Measurements from ENCODE around the gene DRC7.

DRC7 gene

DNA sequence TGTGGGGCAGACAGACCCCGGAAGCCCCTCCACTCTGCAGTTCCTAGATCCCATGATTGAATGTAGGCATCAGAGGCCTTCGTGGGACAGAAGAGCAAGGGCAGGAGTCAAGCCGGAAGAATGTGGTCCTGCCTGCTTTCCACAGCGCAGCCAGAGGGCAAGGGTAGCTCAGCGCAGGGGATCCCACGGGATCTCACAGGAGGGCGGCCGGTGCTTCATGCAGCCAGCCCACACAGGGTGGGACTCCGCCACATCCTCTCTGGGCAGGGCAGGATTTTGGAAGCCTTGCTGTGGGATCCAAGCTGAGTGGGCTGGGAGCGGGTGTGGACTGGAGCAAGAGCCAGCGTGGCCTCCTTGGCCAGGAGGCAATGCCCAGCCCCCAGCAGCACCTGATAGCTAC, 54.0 kb downstream of the DRC7 start:
- no peak overlapping the region for H3K27ac ChIP-seq (ENCODE audit: low read length)
- no peaks in the 10 kb centered on the region for H4K20me1 ChIP-seq (ENCODE audit: insufficient read depth, low read length)
- H3K4me2 ChIP-seq (ENCODE audit: low read length), result no peak overlapping the region
- no peaks in the 10 kb centered on the region for H3K36me3 ChIP-seq (replicated peaks; ENCODE audit: low read depth, low read length)
- H3K9ac ChIP-seq (ENCODE audit: low read length), result no peak overlapping the region
- H3K27me3 ChIP-seq (ENCODE audit: low read depth, low read length), result no peaks in the 10 kb centered on the region
- H2AFZ ChIP-seq (ENCODE audit: low read depth, low read length), result no peak overlapping the region
- H3K9me3 ChIP-seq (ENCODE audit: insufficient read depth, low read length), result no peaks in the 10 kb centered on the region
- TF ChIP-seq, protein P1, sequence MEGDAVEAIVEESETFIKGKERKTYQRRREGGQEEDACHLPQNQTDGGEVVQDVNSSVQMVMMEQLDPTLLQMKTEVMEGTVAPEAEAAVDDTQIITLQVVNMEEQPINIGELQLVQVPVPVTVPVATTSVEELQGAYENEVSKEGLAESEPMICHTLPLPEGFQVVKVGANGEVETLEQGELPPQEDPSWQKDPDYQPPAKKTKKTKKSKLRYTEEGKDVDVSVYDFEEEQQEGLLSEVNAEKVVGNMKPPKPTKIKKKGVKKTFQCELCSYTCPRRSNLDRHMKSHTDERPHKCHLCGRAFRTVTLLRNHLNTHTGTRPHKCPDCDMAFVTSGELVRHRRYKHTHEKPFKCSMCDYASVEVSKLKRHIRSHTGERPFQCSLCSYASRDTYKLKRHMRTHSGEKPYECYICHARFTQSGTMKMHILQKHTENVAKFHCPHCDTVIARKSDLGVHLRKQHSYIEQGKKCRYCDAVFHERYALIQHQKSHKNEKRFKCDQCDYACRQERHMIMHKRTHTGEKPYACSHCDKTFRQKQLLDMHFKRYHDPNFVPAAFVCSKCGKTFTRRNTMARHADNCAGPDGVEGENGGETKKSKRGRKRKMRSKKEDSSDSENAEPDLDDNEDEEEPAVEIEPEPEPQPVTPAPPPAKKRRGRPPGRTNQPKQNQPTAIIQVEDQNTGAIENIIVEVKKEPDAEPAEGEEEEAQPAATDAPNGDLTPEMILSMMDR (IDR thresholded peaks at IDR 0.05; ENCODE audit: low read depth, low read length), result no peak
- no peak for TF ChIP-seq EZH2phosphoT487 (IDR thresholded peaks at IDR 0.05; ENCODE audit: low read depth)
- H3K79me2 ChIP-seq (ENCODE audit: low read length), result no peaks in the 10 kb centered on the region
- no peaks in the 10 kb centered on the region for H3K4me1 ChIP-seq (ENCODE audit: low read length)
- no peak overlapping the region for H3K4me3 ChIP-seq (ENCODE audit: low read length)

DNA sequence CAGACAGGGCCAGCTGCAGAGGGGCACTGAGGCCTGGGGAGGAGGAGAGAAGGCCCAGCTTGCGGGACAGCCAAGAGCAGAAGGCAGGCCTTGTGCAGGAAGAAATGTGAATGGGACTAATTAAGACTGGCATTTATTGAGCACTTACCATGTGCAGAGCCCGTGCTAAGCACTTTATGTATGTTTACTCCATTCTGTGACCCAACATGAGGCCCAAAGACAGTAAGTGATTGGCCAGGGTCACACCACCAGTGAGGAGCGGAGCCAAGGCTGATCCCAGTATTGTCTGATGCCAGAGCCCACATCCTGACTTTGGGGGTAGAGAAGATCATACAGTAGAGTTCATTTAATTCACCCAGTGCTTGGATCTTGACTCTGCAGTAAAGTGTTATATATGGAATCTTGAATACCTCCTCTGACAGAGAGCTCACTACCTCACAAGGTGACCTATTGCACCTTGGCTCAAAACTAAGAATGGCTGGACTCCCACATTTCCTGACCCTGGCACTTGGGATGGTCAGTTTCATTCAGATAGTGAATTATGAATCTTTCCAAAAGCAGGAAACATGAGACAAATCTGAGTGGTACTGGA, 54.6 kb downstream of the DRC7 start:
- H3K9me3 ChIP-seq (ENCODE audit: insufficient read depth, low read length), result no peaks in the 10 kb centered on the region
- no peak overlapping the region for H3K4me2 ChIP-seq (ENCODE audit: low read length)
- no peaks in the 10 kb centered on the region for H4K20me1 ChIP-seq (ENCODE audit: insufficient read depth, low read length)
- no peaks in the 10 kb centered on the region for H3K79me2 ChIP-seq (ENCODE audit: low read length)
- no peak overlapping the region for H2AFZ ChIP-seq (ENCODE audit: low read depth, low read length)
- H3K27ac ChIP-seq (ENCODE audit: low read length), result no peak overlapping the region
- no peak overlapping the region for H3K9ac ChIP-seq (ENCODE audit: low read length)
- no peaks in the 10 kb centered on the region for H3K4me1 ChIP-seq (ENCODE audit: low read length)
- H3K4me3 ChIP-seq (ENCODE audit: low read length), result no peak overlapping the region
- no peaks in the 10 kb centered on the region for H3K27me3 ChIP-seq (ENCODE audit: low read depth, low read length)
- TF ChIP-seq, protein P1 (IDR thresholded peaks at IDR 0.05; ENCODE audit: low read depth, low read length), result no peak
- no peak for TF ChIP-seq EZH2phosphoT487 (IDR thresholded peaks at IDR 0.05; ENCODE audit: low read depth)
- H3K36me3 ChIP-seq (replicated peaks; ENCODE audit: low read depth, low read length), result no peaks in the 10 kb centered on the region

DNA sequence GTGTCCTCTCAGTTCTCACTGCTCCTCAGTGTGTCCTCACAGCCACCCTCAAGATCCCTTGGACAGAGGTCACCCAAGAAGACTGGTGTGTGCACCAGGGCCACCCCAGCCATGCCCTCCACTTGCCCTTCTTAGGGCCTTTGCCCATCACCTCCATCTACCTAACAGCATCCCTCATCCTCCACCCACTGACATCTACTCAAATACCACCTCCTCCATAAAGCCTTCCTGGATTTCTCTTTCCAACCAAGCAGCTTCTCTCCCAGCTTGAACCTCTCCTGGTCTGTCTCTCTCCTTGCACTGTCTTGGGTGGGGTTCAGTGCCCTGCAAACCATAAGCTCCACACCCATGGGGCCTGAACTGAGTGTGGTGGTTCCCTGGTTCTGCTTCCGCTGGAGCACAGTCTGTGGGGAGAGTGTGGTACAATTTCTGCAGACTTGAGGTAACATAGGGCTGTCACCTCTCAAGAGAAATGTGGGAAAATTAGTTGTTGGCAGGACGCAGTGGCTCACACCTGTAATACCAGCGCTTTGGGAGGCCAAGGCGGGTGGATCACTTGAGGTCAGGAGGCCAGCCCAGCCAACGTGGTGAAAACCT, 55.3 kb downstream of the DRC7 start:
- Histone ChIP-seq H4K20me1 (ENCODE audit: insufficient read depth, low read length) (no peaks in the 10 kb centered on the region), H3K4me3 (ENCODE audit: low read length) (no peak overlapping the region), H3K4me2 (ENCODE audit: low read length) (no peak overlapping the region), H3K9me3 (ENCODE audit: insufficient read depth, low read length) (no peaks in the 10 kb centered on the region), H3K27ac (ENCODE audit: low read length) (no peak overlapping the region), H3K4me1 (ENCODE audit: low read length) (no peaks in the 10 kb centered on the region), H3K79me2 (ENCODE audit: low read length) (no peaks in the 10 kb centered on the region), H3K9ac (ENCODE audit: low read length) (no peak overlapping the region), H3K36me3 (replicated peaks; ENCODE audit: low read depth, low read length) (no peaks in the 10 kb centered on the region), H2AFZ (ENCODE audit: low read depth, low read length) (no peak overlapping the region), H3K27me3 (ENCODE audit: low read depth, low read length) (no peaks in the 10 kb centered on the region)
- TF ChIP-seq, protein P1 (IDR thresholded peaks at IDR 0.05; ENCODE audit: low read depth, low read length), result no peak
- TF ChIP-seq EZH2phosphoT487 (IDR thresholded peaks at IDR 0.05; ENCODE audit: low read depth), result no peak

DNA sequence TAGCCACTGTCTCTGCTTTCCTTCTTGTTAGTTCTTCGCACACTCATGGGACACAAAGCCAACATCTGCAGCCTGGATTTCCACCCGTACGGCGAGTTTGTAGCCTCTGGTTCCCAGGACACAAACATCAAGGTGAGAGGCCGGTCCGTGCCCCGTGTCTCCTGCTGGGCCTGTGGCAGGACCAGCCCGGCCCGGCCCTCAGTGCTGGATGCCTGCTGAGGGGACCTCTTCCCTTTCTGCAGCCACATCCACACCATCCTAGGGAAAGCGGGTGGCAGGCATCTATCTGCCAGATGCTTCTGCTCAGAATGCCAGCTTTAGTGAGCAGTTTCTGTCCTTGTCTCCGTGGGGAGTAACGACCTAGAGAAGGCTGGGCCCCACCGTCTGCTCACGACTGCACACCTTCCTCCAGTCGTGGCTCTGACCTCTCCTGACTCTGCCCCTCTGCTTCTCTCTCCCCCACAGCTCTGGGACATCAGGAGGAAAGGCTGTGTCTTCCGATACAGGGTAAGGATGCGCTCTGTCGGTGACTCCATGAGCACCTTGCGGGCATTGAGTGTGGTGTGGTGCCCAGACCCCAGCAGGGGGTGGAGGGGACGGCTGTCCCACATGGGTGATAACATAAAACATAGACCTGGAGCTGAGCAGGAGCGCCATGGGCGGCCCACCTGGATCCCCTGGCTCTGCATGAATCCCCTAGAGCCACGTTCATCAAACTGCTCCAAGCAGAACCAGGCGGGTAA, 56.4 kb downstream of the DRC7 start:
- Histone ChIP-seq H3K4me2 (ENCODE audit: low read length) (no peak overlapping the region), H3K79me2 (ENCODE audit: low read length) (no peaks in the 10 kb centered on the region), H3K27ac (ENCODE audit: low read length) (no peak overlapping the region), H3K27me3 (ENCODE audit: low read depth, low read length) (no peaks in the 10 kb centered on the region), H4K20me1 (ENCODE audit: insufficient read depth, low read length) (no peaks in the 10 kb centered on the region), H2AFZ (ENCODE audit: low read depth, low read length) (no peak overlapping the region), H3K9ac (ENCODE audit: low read length) (no peak overlapping the region), H3K4me3 (ENCODE audit: low read length) (no peak overlapping the region), H3K9me3 (ENCODE audit: insufficient read depth, low read length) (no peaks in the 10 kb centered on the region), H3K4me1 (ENCODE audit: low read length) (no peaks in the 10 kb centered on the region), H3K36me3 (replicated peaks; ENCODE audit: low read depth, low read length) (no peaks in the 10 kb centered on the region)
- TF ChIP-seq, protein P1 (IDR thresholded peaks at IDR 0.05; ENCODE audit: low read depth, low read length), result no peak
- no peak for TF ChIP-seq EZH2phosphoT487 (IDR thresholded peaks at IDR 0.05; ENCODE audit: low read depth)

All from OCI-LY3 (cell line).